WTC11 (cell line): ENCODE measurements around the gene PHOX2B. TPM values are rescaled to one million over a fixed set of nuclear protein-coding genes. Genes with fewer than 3 reads are reported as not detected.
"Not testable (repeated sequence)": the region's sequence is repeated elsewhere in the genome, so short reads cannot be mapped to it uniquely, and the experiment has no call there.

Source experiments
- ATAC-seq: fragments of 200-7000 bp; cut with Tn5 transposase; 2 replicates; pipeline ENCODE4 v1.10.0; 2021; ENCODE audit warnings: mild to moderate bottlenecking, moderate library complexity
- CTCF ChIA-PET: fragments of 300-600 bp; sonication (Branson Sonifier 250); formaldehyde crosslinking; loops from one replicate; lab custom pipeline; 2021; ENCODE audit warnings: antibody characterized with exemption; lab: Charles Lee
- POLR2A ChIA-PET: fragments of 350-600 bp; sonication (Branson Sonifier 250); formaldehyde crosslinking; loops from one replicate; lab custom pipeline; 2021; ENCODE audit warnings: antibody characterized with exemption; lab: Charles Lee
- DNase-seq: peaks from one replicate; pipeline ENCODE4 v3.0.0; 2021; ENCODE audit warnings: low spot score
- H3K27ac Mint-ChIP-seq: 2 replicates; pipeline ENCODE4 v1.8.0; 2021; ENCODE audit warnings: mixed read lengths
- H3K27me3 Mint-ChIP-seq: 2 replicates; pipeline ENCODE4 v1.8.0; 2021; ENCODE audit warnings: low read depth, mild to moderate bottlenecking, moderate library complexity, mixed read lengths
- H3K36me3 Mint-ChIP-seq: 2 replicates; pipeline ENCODE4 v1.8.0; 2021; ENCODE audit warnings: mixed read lengths
- H3K4me1 Mint-ChIP-seq: 2 replicates; pipeline ENCODE4 v1.8.0; 2022; ENCODE audit warnings: mixed read lengths
- H3K4me3 Mint-ChIP-seq: 2 replicates; pipeline ENCODE4 v1.8.0; 2021; ENCODE audit warnings: mild to moderate bottlenecking, moderate library complexity, mixed read lengths
- H3K9me3 Mint-ChIP-seq: 2 replicates; pipeline ENCODE4 v1.8.0; 2021; ENCODE audit warnings: mixed read lengths
- E2F1 ChIP-seq: sonication (generic); formaldehyde crosslinking; IDR thresholded peaks from 2 replicates; pipeline ENCODE4 v1.8.0; 2022; ENCODE audit warnings: mild to moderate bottlenecking, missing genetic modification reagents
- EMX1 ChIP-seq: fragments of 250-450 bp; sonication (Bioruptor Pico); IDR thresholded peaks from 2 replicates; pipeline ENCODE4 v1.8.0; 2021; ENCODE audit warnings: mild to moderate bottlenecking
- ESRRA ChIP-seq: sonication (generic); formaldehyde crosslinking; IDR thresholded peaks from 2 replicates; pipeline ENCODE4 v1.8.1; 2022; ENCODE audit warnings: mild to moderate bottlenecking, missing genetic modification reagents, borderline replicate concordance
- FOXP1 ChIP-seq: sonication (generic); formaldehyde crosslinking; IDR thresholded peaks from 2 replicates; pipeline ENCODE4 v1.8.0; 2022; ENCODE audit warnings: missing genetic modification reagents, mild to moderate bottlenecking, moderate library complexity, borderline replicate concordance
- JAZF1 ChIP-seq: fragments of 250-450 bp; sonication (Bioruptor Pico); IDR thresholded peaks from 2 replicates; pipeline ENCODE4 v1.9.0; 2021; ENCODE audit warnings: moderate library complexity, mild to moderate bottlenecking, inconsistent platforms
- NFE2L1 ChIP-seq: sonication (generic); formaldehyde crosslinking; IDR thresholded peaks from 2 replicates; pipeline ENCODE4 v1.8.1; 2023; ENCODE audit warnings: missing genetic modification reagents
- RORB ChIP-seq: fragments of 250-450 bp; sonication (Bioruptor Pico); IDR thresholded peaks from 2 replicates; pipeline ENCODE4 v1.9.0; 2021; ENCODE audit warnings: mild to moderate bottlenecking
- STAT6 ChIP-seq: sonication (generic); formaldehyde crosslinking; conservative IDR thresholded peaks from 2 replicates; pipeline ENCODE4 v1.8.1; 2023; ENCODE audit warnings: mild to moderate bottlenecking, low read depth, missing genetic modification reagents, moderate library complexity
- USF2 ChIP-seq: sonication (generic); formaldehyde crosslinking; IDR thresholded peaks from 2 replicates; pipeline ENCODE4 v1.8.1; 2023; ENCODE audit warnings: mild to moderate bottlenecking, missing genetic modification reagents, moderate library complexity
- ZBTB21 ChIP-seq: sonication (generic); formaldehyde crosslinking; IDR thresholded peaks from 2 replicates; pipeline ENCODE4 v1.8.1; 2023; ENCODE audit warnings: mild to moderate bottlenecking, missing genetic modification reagents, borderline replicate concordance
- ZNF232 ChIP-seq: sonication (generic); formaldehyde crosslinking; IDR thresholded peaks from 2 replicates; pipeline ENCODE4 v1.8.0; 2022; ENCODE audit warnings: mild to moderate bottlenecking, missing genetic modification reagents
- ZNF425 ChIP-seq: fragments of 250-450 bp; sonication (Bioruptor Pico); conservative IDR thresholded peaks from 2 replicates; pipeline ENCODE4 v1.9.0; 2021; ENCODE audit warnings: mild to moderate bottlenecking
- total RNA-seq: library from RNA; stranded (reverse); gene quantifications from 3 replicates; pipeline ENCODE4 v1.2.3, GENCODE V29; 2021
- TF ChIP-seq, protein P1 (sequence below): sonication (generic); formaldehyde crosslinking; IDR thresholded peaks from 2 replicates; pipeline ENCODE4 v1.8.0; 2022; ENCODE audit warnings: mild to moderate bottlenecking, missing genetic modification reagents
- TF ChIP-seq, protein P2 (sequence below): sonication (generic); formaldehyde crosslinking; IDR thresholded peaks from 2 replicates; pipeline ENCODE4 v1.8.1; 2022; ENCODE audit warnings: mild to moderate bottlenecking, missing genetic modification reagents, moderate library complexity, borderline replicate concordance

PHOX2B gene
- total RNA-seq, 1 experiment from 2014 or later = not detected

DNA sequence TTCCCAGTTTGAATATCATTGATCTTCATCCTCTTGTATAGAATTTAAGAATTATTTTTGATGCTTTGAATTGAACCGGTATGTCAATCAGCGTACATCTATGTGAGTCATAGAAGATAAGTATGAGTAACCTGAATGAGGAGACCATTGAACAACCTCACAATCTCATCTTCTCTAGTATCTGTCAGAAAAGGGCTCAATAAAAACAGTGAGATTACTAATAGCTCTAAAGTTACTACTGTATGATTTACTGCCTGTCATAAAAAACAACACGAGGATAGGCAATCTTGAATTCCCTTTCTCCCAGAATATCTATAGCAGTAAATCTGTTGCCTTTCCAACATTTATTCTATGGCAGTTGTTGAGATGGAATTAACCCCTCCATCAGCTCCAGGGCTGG, 36.1 kb downstream of the PHOX2B start (continued):
- TF ChIP-seq RORB = no peak
- no peak for TF ChIP-seq STAT6 (CRISPR knock-in tag)
- TF ChIP-seq FOXP1 (CRISPR knock-in tag) = no peak
- no peak for TF ChIP-seq ZNF232
- TF ChIP-seq ESRRA (CRISPR knock-in tag) = no peak
- TF ChIP-seq NFE2L1 (CRISPR knock-in tag) = no peak
- TF ChIP-seq JAZF1 (CRISPR knock-in tag) = no peak
- TF ChIP-seq ZBTB21 (CRISPR knock-in tag) = no peak

GRCh38 chr4:41711654-41712053, 36.9 kb downstream of the PHOX2B start:
- POLR2A ChIA-PET, H3K4me3 Mint-ChIP-seq, H3K9me3 Mint-ChIP-seq, H3K27me3 Mint-ChIP-seq, H3K4me1 Mint-ChIP-seq, DNase-seq, CTCF ChIA-PET, ATAC-seq, H3K27ac Mint-ChIP-seq, H3K36me3 Mint-ChIP-seq: not testable (repeated sequence)

DNA sequence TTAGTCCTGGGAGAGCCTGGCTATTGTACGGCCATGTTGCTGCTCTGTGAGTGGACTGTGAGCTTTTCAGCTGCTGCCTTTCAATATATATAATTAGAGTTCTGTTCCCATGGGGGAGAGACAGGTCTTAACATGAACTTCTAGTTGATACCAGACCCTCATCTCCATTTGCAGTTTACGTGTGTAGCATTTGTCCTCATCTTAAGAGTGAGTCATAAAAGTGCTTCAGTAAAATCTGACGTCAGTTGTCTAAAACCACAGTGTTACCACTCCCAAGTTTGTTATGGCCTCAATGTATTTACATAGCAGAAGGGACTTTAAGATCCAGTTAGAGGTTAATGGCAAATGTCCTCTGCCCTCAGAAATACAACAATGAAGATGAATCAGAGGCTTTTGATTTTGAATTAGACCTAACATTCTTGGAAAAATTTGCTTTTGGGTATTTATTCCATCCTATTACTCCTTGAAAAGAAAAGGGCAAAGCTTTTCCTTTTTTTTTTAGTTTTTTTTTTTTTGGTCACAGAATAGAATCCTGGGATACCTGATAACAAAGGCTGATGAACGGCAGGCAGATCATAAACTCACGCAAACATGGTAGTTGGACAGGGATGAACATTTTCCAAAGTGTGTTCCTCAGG, 38.6 kb downstream of the PHOX2B start:
- POLR2A ChIA-PET = interaction anchor here (0.6 kb wide), 1 partner anchor 223 kb away, joined by 3 read pairs; no protein-coding TSS in a partner anchor
- no peak overlapping the region for H3K4me3 Mint-ChIP-seq
- CTCF ChIA-PET = no interaction called here
- TF ChIP-seq E2F1 (CRISPR knock-in tag) = no peak
- TF ChIP-seq JAZF1 (CRISPR knock-in tag) = no peak
- TF ChIP-seq EMX1 (CRISPR knock-in tag) = no peak
- TF ChIP-seq USF2 (CRISPR knock-in tag) = no peak
- TF ChIP-seq, protein P1, sequence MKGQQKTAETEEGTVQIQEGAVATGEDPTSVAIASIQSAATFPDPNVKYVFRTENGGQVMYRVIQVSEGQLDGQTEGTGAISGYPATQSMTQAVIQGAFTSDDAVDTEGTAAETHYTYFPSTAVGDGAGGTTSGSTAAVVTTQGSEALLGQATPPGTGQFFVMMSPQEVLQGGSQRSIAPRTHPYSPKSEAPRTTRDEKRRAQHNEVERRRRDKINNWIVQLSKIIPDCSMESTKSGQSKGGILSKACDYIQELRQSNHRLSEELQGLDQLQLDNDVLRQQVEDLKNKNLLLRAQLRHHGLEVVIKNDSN (CRISPR knock-in tag) = no peak
- TF ChIP-seq, protein P2, sequence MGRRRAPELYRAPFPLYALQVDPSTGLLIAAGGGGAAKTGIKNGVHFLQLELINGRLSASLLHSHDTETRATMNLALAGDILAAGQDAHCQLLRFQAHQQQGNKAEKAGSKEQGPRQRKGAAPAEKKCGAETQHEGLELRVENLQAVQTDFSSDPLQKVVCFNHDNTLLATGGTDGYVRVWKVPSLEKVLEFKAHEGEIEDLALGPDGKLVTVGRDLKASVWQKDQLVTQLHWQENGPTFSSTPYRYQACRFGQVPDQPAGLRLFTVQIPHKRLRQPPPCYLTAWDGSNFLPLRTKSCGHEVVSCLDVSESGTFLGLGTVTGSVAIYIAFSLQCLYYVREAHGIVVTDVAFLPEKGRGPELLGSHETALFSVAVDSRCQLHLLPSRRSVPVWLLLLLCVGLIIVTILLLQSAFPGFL (CRISPR knock-in tag) = no peak
- TF ChIP-seq ZNF425 (CRISPR knock-in tag) = no peak
- no peak for TF ChIP-seq ZBTB21 (CRISPR knock-in tag)
- TF ChIP-seq ZNF232 = no peak
- no peak for TF ChIP-seq NFE2L1 (CRISPR knock-in tag)
- TF ChIP-seq, all 79 proteins: peak for 0
- DNase-seq (no peak), ATAC-seq (no peak)
- Mint-ChIP-seq H3K9me3 (peaks cover 8% of the 10 kb centered on the region), H3K4me1 (no peaks in the 10 kb centered on the region), H3K27ac (no peak overlapping the region), H3K27me3 (peaks cover 10% of the 10 kb centered on the region), H3K36me3 (no peaks in the 10 kb centered on the region)
